Astrocyte of the cerebellum (primary cell): Measurements from ENCODE around the gene TNIP2.

Experiments used
- DNase-seq: peaks from one replicate; pipeline ENCODE4 v3.0.0-alpha.2; 2011; ENCODE audit warnings: low read depth
- H3K4me3 ChIP-seq: 2 replicates; pipeline ENCODE4 v1.5.1; 2011; ENCODE audit warnings: mild to moderate bottlenecking, low read depth, low read length, moderate library complexity
- CTCF ChIP-seq: IDR thresholded peaks from 2 replicates; pipeline ENCODE4 v1.5.1; 2012; ENCODE audit warnings: low read length, low read depth, moderate library complexity, mild to moderate bottlenecking; ENCODE audit errors: missing control alignments
- in situ Hi-C: cut with HindIII; loops from 2 replicates; pipeline ENCODE4 v1.10.0; 2017; ENCODE audit warnings: low sequenced_read_pairs

The TNIP2 gene

DNA sequence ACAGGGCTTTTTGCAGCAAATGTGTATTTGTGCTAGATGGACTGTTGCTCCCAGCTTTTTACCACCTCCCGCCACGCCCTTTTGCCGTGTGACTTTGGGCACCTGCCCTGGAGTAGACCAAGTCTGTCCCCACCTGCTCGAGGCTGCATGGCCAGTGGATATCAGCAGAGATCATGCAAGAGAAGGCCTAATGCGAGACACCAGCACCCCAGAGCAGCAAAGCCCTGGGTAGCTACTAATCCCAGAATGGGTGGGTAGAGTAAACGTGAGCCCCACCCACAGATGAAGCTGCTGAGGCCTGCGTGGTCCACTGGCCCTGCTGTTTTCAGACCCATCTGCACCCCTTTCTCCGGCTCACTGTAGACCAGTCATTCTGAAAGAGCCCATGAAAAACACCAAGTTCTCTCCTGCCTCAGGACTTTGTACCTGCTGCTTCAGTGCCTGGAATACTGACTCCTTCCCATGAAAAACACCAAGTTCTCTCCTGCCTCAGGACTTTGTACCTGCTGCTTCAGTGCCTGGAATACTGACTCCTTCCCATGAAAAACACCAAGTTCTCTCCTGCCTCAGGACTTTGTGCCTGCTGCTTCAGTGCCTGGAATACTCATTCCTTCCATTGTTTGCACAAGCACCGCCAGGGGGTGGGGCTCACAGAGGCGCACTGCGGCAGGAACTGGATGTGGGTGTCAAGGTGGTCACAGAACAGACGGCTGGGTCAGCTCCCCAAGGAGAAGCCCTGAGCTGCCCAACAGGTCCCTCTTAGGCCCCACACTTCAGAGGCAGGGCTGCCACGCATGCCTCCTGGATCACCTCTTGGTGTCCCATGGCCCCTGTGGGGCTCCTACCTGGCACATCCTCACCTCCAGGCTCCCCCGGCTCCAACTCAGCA, 5.1 kb upstream of the TNIP2 start:
- in situ Hi-C loops, result loop anchor here (5.0 kb wide), 1 partner anchor 106 kb away; no protein-coding TSS in a partner anchor
- no peak overlapping the region for H3K4me3 ChIP-seq
- TF ChIP-seq CTCF, result no peak
- no peak for DNase-seq

DNA sequence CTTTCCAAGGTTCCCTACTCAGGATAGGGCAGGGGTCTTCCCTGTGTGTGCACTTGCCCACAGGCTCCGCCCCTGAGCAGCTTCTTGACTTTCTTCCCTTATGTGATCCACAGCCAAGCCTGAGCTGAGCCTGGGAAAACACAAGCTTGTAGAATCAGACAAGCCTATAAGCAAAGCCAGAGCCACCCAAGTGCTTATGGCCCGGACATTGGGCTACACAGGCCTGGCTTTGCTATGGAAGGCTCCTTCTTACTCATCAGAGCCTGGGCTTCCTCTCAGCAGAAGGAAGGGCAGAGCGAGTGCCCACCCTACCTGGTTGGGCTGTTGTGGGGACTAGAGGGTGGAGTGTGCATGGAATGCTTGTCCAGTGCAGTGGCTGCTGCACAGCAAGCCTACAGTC, 1.3 kb upstream of the TNIP2 start:
- DNase-seq, result no peak
- no peak for TF ChIP-seq CTCF
- in situ Hi-C loops, result loop anchor here (10.0 kb wide), 1 partner anchor 87 kb away; the partner anchor contains the start of gene ADD1
- no peak overlapping the region for H3K4me3 ChIP-seq

DNA sequence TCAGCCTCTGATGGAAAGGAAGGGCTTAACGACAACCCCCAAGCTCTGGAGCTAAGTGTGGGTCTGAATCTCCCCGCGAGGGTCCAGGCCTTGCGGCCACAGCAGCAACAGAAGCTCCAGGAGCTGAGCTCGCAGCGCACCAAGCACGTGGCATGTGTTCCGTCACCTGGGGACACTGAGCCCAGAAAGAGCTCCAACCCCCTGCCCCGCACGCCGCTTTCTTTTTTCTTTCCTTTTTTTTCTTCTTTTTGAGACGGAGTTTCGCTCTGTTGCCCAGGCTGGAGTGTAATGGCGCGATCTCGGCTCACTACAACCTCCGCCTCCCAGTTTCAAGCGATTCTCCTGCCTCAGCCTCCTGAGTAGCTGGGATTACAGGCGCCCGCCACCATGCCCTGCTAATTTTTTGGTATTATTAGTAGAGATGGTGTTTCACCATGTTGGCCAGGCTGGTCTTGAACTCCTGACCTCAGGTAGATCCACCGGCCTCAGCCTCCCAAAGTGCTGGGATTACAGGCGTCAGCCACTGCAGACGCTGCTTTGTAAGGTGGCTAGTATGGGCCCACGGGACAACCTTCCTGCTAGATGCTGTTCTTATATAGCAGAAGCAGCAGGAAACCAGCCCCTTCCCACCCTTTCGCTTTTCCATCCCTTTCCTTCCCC, 685 bp upstream of the TNIP2 start:
- peak overlapping the region; percentile 14 for H3K4me3 ChIP-seq
- no peak for TF ChIP-seq CTCF
- in situ Hi-C loops, result loop anchor here (10.0 kb wide), 1 partner anchor 88 kb away; the partner anchor contains the start of gene ADD1
- DNase-seq, result no peak

DNA sequence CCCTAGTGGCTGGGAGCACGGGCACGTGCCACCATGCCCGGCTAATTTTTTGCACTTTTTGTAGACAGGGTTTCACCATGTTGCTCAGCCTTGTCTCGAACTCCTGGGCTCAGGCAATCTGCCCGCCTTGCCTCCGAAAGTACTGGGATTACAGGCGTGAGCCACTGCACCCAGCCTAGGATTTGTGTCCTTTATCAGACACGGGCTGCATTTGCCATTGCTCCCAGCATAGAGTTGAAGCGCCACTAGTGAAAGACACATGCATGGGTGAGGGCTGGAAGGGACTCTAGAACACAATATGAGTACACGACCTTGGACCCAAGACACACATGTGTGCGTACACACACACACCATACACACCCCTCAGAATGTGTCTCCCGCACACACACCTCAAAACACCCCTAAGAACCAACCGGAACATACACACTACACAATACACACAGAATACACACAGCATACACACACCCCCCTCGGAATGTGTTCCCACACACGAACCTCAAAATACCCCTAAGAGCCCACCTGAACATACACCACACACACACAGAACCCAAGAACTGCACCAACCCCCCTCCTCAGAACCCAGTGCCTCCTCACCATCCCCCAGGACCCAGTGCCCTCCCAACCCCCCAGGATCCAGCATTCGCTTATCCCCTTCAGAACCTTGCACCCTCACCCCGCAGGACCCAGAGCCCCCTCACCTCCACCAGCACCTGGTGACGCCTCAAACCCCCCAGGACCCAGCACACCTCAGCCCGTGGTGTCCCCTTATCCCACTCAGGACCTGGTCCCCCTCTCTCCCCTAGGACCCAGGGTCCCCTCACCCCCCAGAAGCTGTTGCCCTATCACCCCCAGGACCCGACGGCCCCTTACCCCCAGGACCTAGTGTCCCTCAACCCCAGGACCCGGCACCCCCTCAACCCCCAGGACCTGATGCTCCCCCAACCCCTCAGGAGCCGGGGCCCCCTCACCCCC, 1.0 kb downstream of the TNIP2 start:
- no peak for DNase-seq
- in situ Hi-C loops, result loop anchor here (10.0 kb wide), 1 partner anchor 90 kb away; the partner anchor contains the start of gene ADD1
- H3K4me3 ChIP-seq, result peak overlapping the region; percentile 75
- no peak for TF ChIP-seq CTCF

- TF ChIP-seq CTCF, result no peak
- H3K4me3 ChIP-seq, result no peak overlapping the region
- no peak for DNase-seq
- in situ Hi-C loops, result loop anchor here (10.0 kb wide), 1 partner anchor 91 kb away; the partner anchor contains the start of gene ADD1
Observed at GRCh38 chr4:2753436-2753835, 2.7 kb downstream of the TNIP2 start.
